ENCODE measurements around the gene ZCCHC14. TPM values are rescaled to one million over a fixed set of nuclear protein-coding genes. Genes with fewer than 3 reads are reported as not detected.

The ZCCHC14 gene
- total and polyA plus RNA-seq, 2 of the 13 experiments (the other 11 are each of a cell fraction or from before 2014, with no cell fraction given): 12.4 to 12.5 TPM

DNA sequence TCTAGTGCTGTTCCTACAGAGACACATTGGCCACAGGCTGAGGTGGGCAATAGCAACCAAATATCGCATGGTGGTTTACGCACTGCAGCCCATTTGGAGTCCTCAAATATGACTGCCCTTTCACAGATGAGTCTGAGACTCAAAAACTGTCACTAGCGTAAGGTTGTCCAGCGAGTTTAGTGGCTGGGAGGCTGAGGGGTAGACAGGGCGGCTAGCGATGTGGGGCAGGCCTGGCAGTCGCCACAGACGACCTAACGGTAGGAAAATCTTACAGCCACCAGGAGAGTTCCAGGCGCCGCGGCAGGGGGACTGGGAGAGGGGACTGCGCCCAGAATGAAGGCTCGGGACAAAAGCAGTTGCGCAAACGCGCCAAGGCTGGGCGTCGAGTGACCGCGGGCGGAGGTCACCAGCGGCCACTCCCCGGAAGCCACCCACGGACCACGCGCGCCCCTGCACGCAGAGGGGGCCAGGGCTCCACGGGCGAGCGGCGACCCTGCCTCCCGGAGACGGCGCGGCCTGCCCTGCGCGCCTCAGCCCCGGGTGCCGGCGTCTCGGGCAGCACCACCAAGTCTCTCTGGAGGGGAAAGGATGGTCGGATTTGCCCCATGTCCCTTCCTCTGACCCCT, 101.4 kb downstream of the ZCCHC14 start (continued):
- TF ChIP-seq, protein P1, sequence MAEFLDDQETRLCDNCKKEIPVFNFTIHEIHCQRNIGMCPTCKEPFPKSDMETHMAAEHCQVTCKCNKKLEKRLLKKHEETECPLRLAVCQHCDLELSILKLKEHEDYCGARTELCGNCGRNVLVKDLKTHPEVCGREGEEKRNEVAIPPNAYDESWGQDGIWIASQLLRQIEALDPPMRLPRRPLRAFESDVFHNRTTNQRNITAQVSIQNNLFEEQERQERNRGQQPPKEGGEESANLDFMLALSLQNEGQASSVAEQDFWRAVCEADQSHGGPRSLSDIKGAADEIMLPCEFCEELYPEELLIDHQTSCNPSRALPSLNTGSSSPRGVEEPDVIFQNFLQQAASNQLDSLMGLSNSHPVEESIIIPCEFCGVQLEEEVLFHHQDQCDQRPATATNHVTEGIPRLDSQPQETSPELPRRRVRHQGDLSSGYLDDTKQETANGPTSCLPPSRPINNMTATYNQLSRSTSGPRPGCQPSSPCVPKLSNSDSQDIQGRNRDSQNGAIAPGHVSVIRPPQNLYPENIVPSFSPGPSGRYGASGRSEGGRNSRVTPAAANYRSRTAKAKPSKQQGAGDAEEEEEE (CRISPR knock-in tag; IDR thresholded peaks at IDR 0.05; ENCODE audit: borderline replicate concordance): no peak
- TF ChIP-seq ZMAT3 (CRISPR knock-in tag; conservative IDR thresholded peaks at IDR 0.05) (no peak), RARA (CRISPR knock-in tag; IDR thresholded peaks at IDR 0.05) (peak; percentile 77), NFE2L2 (IDR thresholded peaks at IDR 0.05; ENCODE audit: low read length) (no peak), ZNF296 (CRISPR knock-in tag; conservative IDR thresholded peaks at IDR 0.05) (0 out of 2 replicates have a peak, but pooled peaks have one; percentile 40), SOX13 (IDR thresholded peaks at IDR 0.05) (no peak), SOX13 (CRISPR knock-in tag; conservative IDR thresholded peaks at IDR 0.05 in 1 of 2, IDR thresholded peaks at IDR 0.05 in 1 of 2) (peak in 1 of 2 experiments; percentile 64; a peak in 2 of 4 replicates), CBX2 (IDR thresholded peaks at IDR 0.05; ENCODE audit: low read depth, low read length) (no peak), CBX2 (CRISPR knock-in tag; IDR thresholded peaks at IDR 0.05; ENCODE audit: low read depth) (peak; percentile 74; the same call in 1 of the 2 replicates), ZNF124 (CRISPR knock-in tag; IDR thresholded peaks at IDR 0.05) (0 out of 2 replicates have a peak, but pooled peaks have one; percentile 32), ZNF546 (CRISPR knock-in tag; conservative IDR thresholded peaks at IDR 0.05) (0 out of 2 replicates have a peak, but pooled peaks have one; percentile 55), ZNF350 (CRISPR knock-in tag; IDR thresholded peaks at IDR 0.05; ENCODE audit: borderline replicate concordance, low read depth) (peak; percentile 71; the same call in 1 of the 2 replicates), KMT2A (CRISPR knock-in tag; IDR thresholded peaks at IDR 0.05) (peak; percentile 14; the same call in 1 of the 2 replicates)
- TF ChIP-seq, protein P2, sequence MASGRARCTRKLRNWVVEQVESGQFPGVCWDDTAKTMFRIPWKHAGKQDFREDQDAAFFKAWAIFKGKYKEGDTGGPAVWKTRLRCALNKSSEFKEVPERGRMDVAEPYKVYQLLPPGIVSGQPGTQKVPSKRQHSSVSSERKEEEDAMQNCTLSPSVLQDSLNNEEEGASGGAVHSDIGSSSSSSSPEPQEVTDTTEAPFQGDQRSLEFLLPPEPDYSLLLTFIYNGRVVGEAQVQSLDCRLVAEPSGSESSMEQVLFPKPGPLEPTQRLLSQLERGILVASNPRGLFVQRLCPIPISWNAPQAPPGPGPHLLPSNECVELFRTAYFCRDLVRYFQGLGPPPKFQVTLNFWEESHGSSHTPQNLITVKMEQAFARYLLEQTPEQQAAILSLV (CRISPR knock-in tag; IDR thresholded peaks at IDR 0.05; ENCODE audit: borderline replicate concordance): no peak
- TF ChIP-seq, protein P3, sequence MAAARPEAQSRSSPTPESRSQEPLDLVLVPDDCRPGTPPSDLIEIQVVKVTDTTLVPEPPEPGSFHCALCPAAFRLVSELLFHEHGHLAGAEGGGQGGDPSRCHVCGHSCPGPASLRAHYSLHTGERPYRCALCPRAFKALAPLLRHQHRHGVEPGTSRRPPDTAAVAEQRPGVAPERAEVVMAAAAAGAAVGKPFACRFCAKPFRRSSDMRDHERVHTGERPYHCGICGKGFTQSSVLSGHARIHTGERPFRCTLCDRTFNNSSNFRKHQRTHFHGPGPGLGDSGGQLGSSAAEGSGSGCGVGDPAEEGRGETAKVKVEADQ (CRISPR knock-in tag; IDR thresholded peaks at IDR 0.05; ENCODE audit: borderline replicate concordance): no peak
- TF ChIP-seq, protein P4, sequence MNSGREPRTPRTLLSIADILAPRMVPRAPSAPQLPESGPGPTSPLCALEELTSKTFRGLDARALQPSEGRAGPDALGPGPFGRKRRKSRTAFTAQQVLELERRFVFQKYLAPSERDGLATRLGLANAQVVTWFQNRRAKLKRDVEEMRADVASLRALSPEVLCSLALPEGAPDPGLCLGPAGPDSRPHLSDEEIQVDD (CRISPR knock-in tag; IDR thresholded peaks at IDR 0.05; ENCODE audit: borderline replicate concordance): peak; percentile 74; the same call in 1 of the 2 replicates
- TF ChIP-seq, protein P5, sequence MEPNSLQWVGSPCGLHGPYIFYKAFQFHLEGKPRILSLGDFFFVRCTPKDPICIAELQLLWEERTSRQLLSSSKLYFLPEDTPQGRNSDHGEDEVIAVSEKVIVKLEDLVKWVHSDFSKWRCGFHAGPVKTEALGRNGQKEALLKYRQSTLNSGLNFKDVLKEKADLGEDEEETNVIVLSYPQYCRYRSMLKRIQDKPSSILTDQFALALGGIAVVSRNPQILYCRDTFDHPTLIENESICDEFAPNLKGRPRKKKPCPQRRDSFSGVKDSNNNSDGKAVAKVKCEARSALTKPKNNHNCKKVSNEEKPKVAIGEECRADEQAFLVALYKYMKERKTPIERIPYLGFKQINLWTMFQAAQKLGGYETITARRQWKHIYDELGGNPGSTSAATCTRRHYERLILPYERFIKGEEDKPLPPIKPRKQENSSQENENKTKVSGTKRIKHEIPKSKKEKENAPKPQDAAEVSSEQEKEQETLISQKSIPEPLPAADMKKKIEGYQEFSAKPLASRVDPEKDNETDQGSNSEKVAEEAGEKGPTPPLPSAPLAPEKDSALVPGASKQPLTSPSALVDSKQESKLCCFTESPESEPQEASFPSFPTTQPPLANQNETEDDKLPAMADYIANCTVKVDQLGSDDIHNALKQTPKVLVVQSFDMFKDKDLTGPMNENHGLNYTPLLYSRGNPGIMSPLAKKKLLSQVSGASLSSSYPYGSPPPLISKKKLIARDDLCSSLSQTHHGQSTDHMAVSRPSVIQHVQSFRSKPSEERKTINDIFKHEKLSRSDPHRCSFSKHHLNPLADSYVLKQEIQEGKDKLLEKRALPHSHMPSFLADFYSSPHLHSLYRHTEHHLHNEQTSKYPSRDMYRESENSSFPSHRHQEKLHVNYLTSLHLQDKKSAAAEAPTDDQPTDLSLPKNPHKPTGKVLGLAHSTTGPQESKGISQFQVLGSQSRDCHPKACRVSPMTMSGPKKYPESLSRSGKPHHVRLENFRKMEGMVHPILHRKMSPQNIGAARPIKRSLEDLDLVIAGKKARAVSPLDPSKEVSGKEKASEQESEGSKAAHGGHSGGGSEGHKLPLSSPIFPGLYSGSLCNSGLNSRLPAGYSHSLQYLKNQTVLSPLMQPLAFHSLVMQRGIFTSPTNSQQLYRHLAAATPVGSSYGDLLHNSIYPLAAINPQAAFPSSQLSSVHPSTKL (CRISPR knock-in tag; IDR thresholded peaks at IDR 0.05): peak; percentile 14; the same call in 1 of the 2 replicates

Data from HepG2 (cell line).